HCT116 (cell line): ENCODE measurements around the gene DNASE1L1.

Experiments used
- CTCF ChIP-seq, 3 experiments: fragments of 200-600 bp in 1 of 3; sonication (generic) in 1 of 3; IDR thresholded peaks in 2 of 3; conservative IDR thresholded peaks in 1 of 3; 2 replicates each; pipeline ENCODE4 v1.5.1; 2012 to 2017; ENCODE audit warnings: low read depth in 2 of 3, low read length in 2 of 3, antibody characterized with exemption in 1 of 3, borderline replicate concordance in 1 of 3, control low read depth in 1 of 3, mild to moderate bottlenecking in 1 of 3, mixed read lengths in 1 of 3, mixed run types in 1 of 3, moderate library complexity in 1 of 3; ENCODE audit not compliant: insufficient read depth in 1 of 3
- FOSL1 ChIP-seq: IDR thresholded peaks from 2 replicates; pipeline ENCODE4 v1.6.1; 2012; ENCODE audit warnings: low read depth
- POLR2A ChIP-seq: IDR thresholded peaks from 2 replicates; pipeline ENCODE4 v1.7.0; 2011; ENCODE audit warnings: borderline replicate concordance; ENCODE audit not compliant: insufficient read depth, insufficient read length; ENCODE audit errors: extremely low read depth
- RAD21 ChIP-seq: IDR thresholded peaks from 2 replicates; pipeline ENCODE4 v1.6.1; 2012; ENCODE audit warnings: low read depth, mild to moderate bottlenecking
- TCF7L2 ChIP-seq: IDR thresholded peaks from 2 replicates; pipeline ENCODE4 v1.7.0; 2011; ENCODE audit warnings: borderline replicate concordance, inconsistent platforms; ENCODE audit not compliant: insufficient read depth, insufficient read length; ENCODE audit errors: extremely low read depth
- ZBTB33 ChIP-seq: IDR thresholded peaks from 2 replicates; pipeline ENCODE4 v1.6.1; 2011; ENCODE audit warnings: mild to moderate bottlenecking, low read length, moderate library complexity; ENCODE audit not compliant: insufficient replicate concordance; ENCODE audit errors: extremely low read depth

GRCh38 chrX:154457491-154458115, 48.5 kb upstream of the DNASE1L1 start:
- TF ChIP-seq CTCF (IDR thresholded peaks at IDR 0.05 in 2 of 3, conservative IDR thresholded peaks at IDR 0.05 in 1 of 3; ENCODE audit: borderline replicate concordance in 1 of 3, insufficient read depth in 1 of 3, low read depth in 2 of 3, low read length in 2 of 3): no peak
- TF ChIP-seq FOSL1: no peak
- no peak for TF ChIP-seq POLR2A
- TF ChIP-seq RAD21: no peak
- no peak for TF ChIP-seq TCF7L2
- no peak for TF ChIP-seq ZBTB33
